GM23338 (cell line): ENCODE results near the gene B4GALNT4. TPM values are rescaled to one million over a fixed set of nuclear protein-coding genes. Genes with fewer than 3 reads are reported as not detected.
"Not testable (repeated sequence)": the region's sequence is repeated elsewhere in the genome, so short reads cannot be mapped to it uniquely, and the experiment has no call there.

Source experiments
- ATAC-seq: fragments of 200-7000 bp; cut with Tn5 transposase; 3 replicates; pipeline ENCODE4 v1.9.1; 2020
- DNase-seq: peaks from one replicate; pipeline ENCODE4 v3.0.0-alpha.2; 2015; ENCODE audit warnings: low spot score
- H2AFZ ChIP-seq: fragments of 200-600 bp; sonication (generic); 2 replicates; pipeline ENCODE4 v1.8.0; 2016; ENCODE audit warnings: antibody characterized with exemption, mild to moderate bottlenecking, moderate library complexity
- H3F3A ChIP-seq: fragments of 200-600 bp; sonication (generic); replicated peaks from 2 replicates; pipeline ENCODE4 v1.8.0; 2017; ENCODE audit warnings: antibody characterized with exemption, mixed run types, low read depth
- H3K27ac ChIP-seq: fragments of 200-600 bp; sonication (generic); 2 replicates; pipeline ENCODE4 v1.6.1; 2016; ENCODE audit warnings: low read depth
- H3K27me3 ChIP-seq: fragments of 200-600 bp; sonication (generic); 2 replicates; pipeline ENCODE4 v1.8.0; 2016; ENCODE audit warnings: mild to moderate bottlenecking, mixed run types, moderate library complexity; ENCODE audit not compliant: insufficient read depth
- H3K36me3 ChIP-seq: fragments of 200-600 bp; sonication (generic); 2 replicates; pipeline ENCODE4 v1.8.0; 2016; ENCODE audit warnings: mild to moderate bottlenecking; ENCODE audit not compliant: insufficient read depth
- H3K4me1 ChIP-seq: fragments of 200-600 bp; sonication (generic); 2 replicates; pipeline ENCODE4 v1.8.0; 2016; ENCODE audit warnings: mild to moderate bottlenecking, moderate library complexity; ENCODE audit not compliant: insufficient read depth
- H3K4me2 ChIP-seq: fragments of 200-600 bp; sonication (generic); 2 replicates; pipeline ENCODE4 v1.7.1; 2017; ENCODE audit warnings: mixed run types
- H3K4me3 ChIP-seq: fragments of 200-600 bp; sonication (generic); 2 replicates; pipeline ENCODE4 v1.6.1; 2016; ENCODE audit warnings: mixed run types
- H3K79me2 ChIP-seq: fragments of 200-600 bp; sonication (generic); replicated peaks from 2 replicates; pipeline ENCODE4 v1.8.0; 2017; ENCODE audit warnings: mild to moderate bottlenecking; ENCODE audit not compliant: insufficient read depth
- H3K9me2 ChIP-seq: fragments of 200-600 bp; sonication (generic); 2 replicates; pipeline ENCODE4 v1.8.0; 2017; ENCODE audit not compliant: insufficient read depth
- H4K20me1 ChIP-seq: fragments of 200-600 bp; sonication (generic); replicated peaks from 2 replicates; pipeline ENCODE4 v1.8.0; 2017; ENCODE audit warnings: mild to moderate bottlenecking; ENCODE audit not compliant: insufficient read depth
- H3K27ac Mint-ChIP-seq: 2 replicates; pipeline ENCODE4 v1.8.0; 2020; ENCODE audit warnings: inconsistent platforms, mild to moderate bottlenecking, moderate library complexity, mixed read lengths
- H3K27me3 Mint-ChIP-seq: 3 replicates; pipeline ENCODE4 v1.8.0; 2022; ENCODE audit warnings: low read depth, mild to moderate bottlenecking, moderate library complexity, mixed read lengths, inconsistent platforms; ENCODE audit not compliant: insufficient read depth, poor library complexity
- H3K36me3 Mint-ChIP-seq: 3 replicates; pipeline ENCODE4 v1.8.0; 2021; ENCODE audit warnings: low read depth, mild to moderate bottlenecking, inconsistent platforms, moderate library complexity, mixed read lengths
- H3K4me1 Mint-ChIP-seq: 3 replicates; pipeline ENCODE4 v1.8.0; 2020; ENCODE audit warnings: mild to moderate bottlenecking, inconsistent platforms, mixed read lengths
- H3K4me3 Mint-ChIP-seq: 3 replicates; pipeline ENCODE4 v1.8.0; 2021; ENCODE audit warnings: moderate library complexity, mild to moderate bottlenecking, inconsistent platforms, mixed read lengths
- H3K9me3 Mint-ChIP-seq: 3 replicates; pipeline ENCODE4 v1.8.0; 2020; ENCODE audit warnings: moderate library complexity, mild to moderate bottlenecking, inconsistent platforms, mixed read lengths
- CREB1 ChIP-seq: fragments of 250-450 bp; sonication (Bioruptor Pico); IDR thresholded peaks from 2 replicates; pipeline ENCODE4 v1.5.0; 2020; ENCODE audit warnings: low read depth, mild to moderate bottlenecking, moderate library complexity
- ETS1 ChIP-seq: IDR thresholded peaks from 2 replicates; pipeline ENCODE4 v1.6.1; 2016; ENCODE audit warnings: antibody characterized with exemption
- JUNB ChIP-seq: IDR thresholded peaks from one replicate; pipeline ENCODE4 v1.6.1; 2016; ENCODE audit warnings: antibody characterized with exemption; ENCODE audit not compliant: unreplicated experiment
- NANOG ChIP-seq: IDR thresholded peaks from 2 replicates; pipeline ENCODE4 v1.6.1; 2016; ENCODE audit warnings: antibody characterized with exemption, borderline replicate concordance
- POLR2AphosphoS5 ChIP-seq: IDR thresholded peaks from 2 replicates; pipeline ENCODE4 v1.6.1; 2016; ENCODE audit warnings: antibody characterized with exemption, low read depth
- REST ChIP-seq: IDR thresholded peaks from one replicate; pipeline ENCODE4 v1.6.1; 2018; ENCODE audit warnings: antibody characterized with exemption; ENCODE audit not compliant: unreplicated experiment
- STAT1 ChIP-seq: IDR thresholded peaks from one replicate; pipeline ENCODE4 v1.6.1; 2016; ENCODE audit warnings: antibody characterized with exemption; ENCODE audit not compliant: unreplicated experiment
- ZNF114 ChIP-seq: fragments of 250-450 bp; sonication (Bioruptor Pico); IDR thresholded peaks from 2 replicates; pipeline ENCODE4 v1.5.0; 2020; ENCODE audit warnings: mild to moderate bottlenecking, moderate library complexity
- ZNF331 ChIP-seq: fragments of 250-450 bp; sonication (Bioruptor Pico); IDR thresholded peaks from 2 replicates; pipeline ENCODE4 v1.5.0; 2020; ENCODE audit warnings: low read depth, mild to moderate bottlenecking, moderate library complexity
- polyA plus RNA-seq: library from polyadenylated mRNA; unstranded; fragments of >200 nt; fragmentation: Nextera tagmentation; extraction: Ambion mirVana; gene quantifications from 2 replicates; pipeline ENCODE4 v1.2.1, GENCODE V29; 2016
- total RNA-seq: library from RNA; depleted of rRNA; stranded (reverse); fragments of >200 nt; shearing (Covaris generic); gene quantifications from 2 replicates; pipeline ENCODE4 v1.2.3, GENCODE V29; 2014

Gene B4GALNT4
- total and polyA plus RNA-seq, 2 experiments from 2014 or later, result 49.9 to 92.6 TPM

GRCh38 chr11:410711-411110, 41.4 kb downstream of the B4GALNT4 start:
- not testable (repeated sequence) for ATAC-seq, H3K4me3 ChIP-seq, H3K36me3 ChIP-seq, H3K9me2 ChIP-seq, H3K27me3 ChIP-seq, DNase-seq, H3K27ac Mint-ChIP-seq, H3K4me3 Mint-ChIP-seq, H3K9me3 Mint-ChIP-seq, H3K27ac ChIP-seq, H3K27me3 Mint-ChIP-seq, H4K20me1 ChIP-seq, H3K4me1 ChIP-seq, H3K4me2 ChIP-seq, H2AFZ ChIP-seq, H3K79me2 ChIP-seq, H3K36me3 Mint-ChIP-seq, H3F3A ChIP-seq
- peaks cover 15% of the 10 kb centered on the region for H3K4me1 Mint-ChIP-seq

GRCh38 chr11:411520-411919, 42.2 kb downstream of the B4GALNT4 start:
- not testable (repeated sequence) for H3K9me3 Mint-ChIP-seq, H3K36me3 ChIP-seq, H3F3A ChIP-seq, ATAC-seq, H3K9me2 ChIP-seq, H3K36me3 Mint-ChIP-seq, H3K4me1 ChIP-seq, H3K4me2 ChIP-seq, H3K27ac ChIP-seq, H3K79me2 ChIP-seq, H4K20me1 ChIP-seq, H3K27me3 ChIP-seq, H3K4me3 Mint-ChIP-seq, H2AFZ ChIP-seq, DNase-seq, H3K4me3 ChIP-seq, H3K27ac Mint-ChIP-seq
- peaks cover 12% of the 10 kb centered on the region for H3K27me3 Mint-ChIP-seq
- H3K4me1 Mint-ChIP-seq, result peaks cover 21% of the 10 kb centered on the region

GRCh38 chr11:412641-413119, 43.4 kb downstream of the B4GALNT4 start:
- H3K27ac Mint-ChIP-seq, result no peak overlapping the region
- peaks cover 14% of the 10 kb centered on the region for H3K27me3 Mint-ChIP-seq
- H3K4me3 Mint-ChIP-seq, result no peak overlapping the region
- no peaks in the 10 kb centered on the region for H3K27me3 ChIP-seq
- no peak overlapping the region for H2AFZ ChIP-seq
- H3K27ac ChIP-seq, result no peak overlapping the region
- H3K79me2 ChIP-seq, result peaks cover 5% of the 10 kb centered on the region
- H3K4me3 ChIP-seq, result no peak overlapping the region
- no peak overlapping the region for H3K4me2 ChIP-seq
- H3K9me3 Mint-ChIP-seq, result no peaks in the 10 kb centered on the region
- H4K20me1 ChIP-seq, result no peaks in the 10 kb centered on the region; the same call in 1 of the 2 replicates
- peaks cover 7% of the 10 kb centered on the region; the same call in 1 of the 2 replicates for H3K4me1 ChIP-seq
- no peaks in the 10 kb centered on the region for H3K36me3 Mint-ChIP-seq
- no peak for ATAC-seq
- H3K4me1 Mint-ChIP-seq, result peaks cover 22% of the 10 kb centered on the region
- peaks cover 3% of the 10 kb centered on the region for H3F3A ChIP-seq
- no peaks in the 10 kb centered on the region for H3K9me2 ChIP-seq
- no peaks in the 10 kb centered on the region for H3K36me3 ChIP-seq
- DNase-seq, result no peak
- TF ChIP-seq POLR2AphosphoS5 (no peak), REST (no peak), ETS1 (no peak), ZNF114 (CRISPR knock-in tag) (no peak), CREB1 (CRISPR knock-in tag) (no peak), JUNB (no peak), NANOG (no peak), ZNF331 (CRISPR knock-in tag) (no peak), STAT1 (no peak)
